Measurements from ENCODE around the gene RCE1. TPM values are rescaled to one million over a fixed set of nuclear protein-coding genes. Genes with fewer than 3 reads are reported as not detected.
"Not testable (repeated sequence)": the region's sequence is repeated elsewhere in the genome, so short reads cannot be mapped to it uniquely, and the experiment has no call there.

Gene RCE1
- total RNA-seq (10 to 100 TPM; 32.2 to 32.9 TPM), polyA plus RNA-seq (10 to 100 TPM; 18.1 to 27.1 (median 18.4) TPM), total RNA-seq (20.4 to 40.3 (median 25.5) reads per million in 6 experiments)

GRCh38 chr11:66842896-66843775, at the start of gene RCE1:
Gene RCE1 (plus strand): TSS chr11:66843441. CDS start chr11:66843456, 15 bp downstream.
- Mint-ChIP-seq H3K27me3 (no peaks in the 10 kb centered on the region), H3K9me3 (no peaks in the 10 kb centered on the region), H3K36me3 (peaks cover 0 to 19% (median 4%) of the 10 kb centered on the region in 3 donors), H3K4me3 (peak within 1 kb of the TSS; percentile 90 to 95 (median 94)), H3K4me1 (peaks cover 28 to 62% (median 45%) of the 10 kb centered on the region in 4 donors), H3K27ac (peak within 1 kb of the TSS; percentile 84 to 97 (median 96))
- POLR2A ChIA-PET: interaction anchor here (0.6 to 4.1 kb wide), 30 partner anchors 9 to 774 kb away, joined by 3 to 35 read pairs (median 3); partner anchors contain the start of genes BRMS1, PC, RBM14 and RBM4B
- DNase-seq (peak; percentile 86 to 95 (median 91)), ATAC-seq (peak; percentile 79 to 86)

GRCh38 chr11:66799815-66800214, 43.4 kb upstream of the RCE1 start:
- ATAC-seq, H3K36me3 Mint-ChIP-seq: not testable (repeated sequence)

GRCh38 chr11:66800720-66801428, 42.4 kb upstream of the RCE1 start:
- DNase-seq: no peak
- ATAC-seq: no peak
- Mint-ChIP-seq H3K4me1 (peaks cover 0 to 27% (median 0%) of the 10 kb centered on the region in 4 donors), H3K36me3 (peaks cover 0 to 3% (median 2%) of the 10 kb centered on the region in 3 donors), H3K27me3 (no peaks in the 10 kb centered on the region), H3K9me3 (no peaks in the 10 kb centered on the region), H3K4me3 (no peak overlapping the region), H3K27ac (peak overlapping the region in 1 of 10 donors; percentile 39)
- POLR2A ChIA-PET: no interaction called here

More at GRCh38 chr11:66799815-66800214, 43.4 kb upstream of the RCE1 start:
- H3K4me1 Mint-ChIP-seq: peaks cover 0 to 27% (median 0%) of the 10 kb centered on the region in 4 donors
- POLR2A ChIA-PET, H3K9me3 Mint-ChIP-seq, DNase-seq, H3K4me3 Mint-ChIP-seq, H3K27me3 Mint-ChIP-seq, H3K27ac Mint-ChIP-seq: not testable (repeated sequence)

- DNase-seq: no peak
- no peak for ATAC-seq
- Mint-ChIP-seq H3K36me3 (peaks cover 0 to 2% (median 0%) of the 10 kb centered on the region in 3 donors), H3K27ac (no peak overlapping the region), H3K27me3 (no peaks in the 10 kb centered on the region), H3K9me3 (no peaks in the 10 kb centered on the region), H3K4me1 (no peaks in the 10 kb centered on the region), H3K4me3 (no peak overlapping the region)
- POLR2A ChIA-PET: no interaction called here
Observed at GRCh38 chr11:66809592-66809991, 33.6 kb upstream of the RCE1 start.

GRCh38 chr11:66810576-66811185, 32.6 kb upstream of the RCE1 start:
- DNase-seq: no peak
- Mint-ChIP-seq H3K36me3 (peaks cover 0 to 2% (median 0%) of the 10 kb centered on the region in 3 donors), H3K4me3 (no peak overlapping the region), H3K4me1 (no peaks in the 10 kb centered on the region), H3K27me3 (no peaks in the 10 kb centered on the region), H3K27ac (no peak overlapping the region), H3K9me3 (no peaks in the 10 kb centered on the region)
- no peak for ATAC-seq
- POLR2A ChIA-PET: no interaction called here

GRCh38 chr11:66814678-66815077, 28.6 kb upstream of the RCE1 start:
- Mint-ChIP-seq H3K27ac (peak overlapping the region in 1 of 10 donors; percentile 19), H3K9me3 (no peaks in the 10 kb centered on the region), H3K36me3 (peaks cover 0 to 2% (median 0%) of the 10 kb centered on the region in 3 donors), H3K4me3 (no peak overlapping the region), H3K4me1 (no peaks in the 10 kb centered on the region), H3K27me3 (no peaks in the 10 kb centered on the region)
- no peak for ATAC-seq
- POLR2A ChIA-PET: interaction anchor here (0.7 kb wide), 1 partner anchor 71 kb away, joined by 3 read pairs; no protein-coding TSS in a partner anchor
- no peak for DNase-seq

GRCh38 chr11:66815646-66816045, 27.6 kb upstream of the RCE1 start:
- POLR2A ChIA-PET: no interaction called here

GRCh38 chr11:66818231-66818955, 24.8 kb upstream of the RCE1 start:
- DNase-seq (no peak), ATAC-seq (no peak)
- H3K4me3 Mint-ChIP-seq: no peak overlapping the region
- H3K27ac Mint-ChIP-seq: no peak overlapping the region
- H3K36me3 Mint-ChIP-seq: peaks cover 0 to 2% (median 0%) of the 10 kb centered on the region in 3 donors
- no peaks in the 10 kb centered on the region for H3K9me3 Mint-ChIP-seq
- H3K4me1 Mint-ChIP-seq: no peaks in the 10 kb centered on the region
- no peaks in the 10 kb centered on the region for H3K27me3 Mint-ChIP-seq
- POLR2A ChIA-PET: interaction anchor here (1.2 kb wide), 1 partner anchor 9 kb away, joined by 4 read pairs; no protein-coding TSS in a partner anchor

More at GRCh38 chr11:66815646-66816045, 27.6 kb upstream of the RCE1 start:
- Mint-ChIP-seq H3K4me1 (no peaks in the 10 kb centered on the region), H3K36me3 (peaks cover 0 to 2% (median 0%) of the 10 kb centered on the region in 3 donors), H3K4me3 (no peak overlapping the region), H3K27ac (no peak overlapping the region), H3K9me3 (no peaks in the 10 kb centered on the region), H3K27me3 (no peaks in the 10 kb centered on the region)
- DNase-seq (no peak), ATAC-seq (no peak)

- no peaks in the 10 kb centered on the region for H3K4me1 Mint-ChIP-seq
- POLR2A ChIA-PET: interaction anchor here (0.7 kb wide), 1 partner anchor 51 kb away, joined by 4 read pairs; no protein-coding TSS in a partner anchor
- no peak overlapping the region for H3K27ac Mint-ChIP-seq
- no peaks in the 10 kb centered on the region for H3K9me3 Mint-ChIP-seq
- H3K27me3 Mint-ChIP-seq: no peaks in the 10 kb centered on the region
- no peak overlapping the region for H3K4me3 Mint-ChIP-seq
- no peak for ATAC-seq
- no peaks in the 10 kb centered on the region for H3K36me3 Mint-ChIP-seq
- DNase-seq: no peak
Observed at GRCh38 chr11:66820381-66820780, 22.9 kb upstream of the RCE1 start.

- Mint-ChIP-seq H3K9me3 (no peaks in the 10 kb centered on the region), H3K4me3 (no peak overlapping the region), H3K27me3 (no peaks in the 10 kb centered on the region), H3K4me1 (no peaks in the 10 kb centered on the region), H3K27ac (no peak overlapping the region), H3K36me3 (no peaks in the 10 kb centered on the region)
- ATAC-seq (no peak), DNase-seq (no peak)
- POLR2A ChIA-PET: interaction anchor here (0.7 kb wide), 1 partner anchor 51 kb away, joined by 4 read pairs; no protein-coding TSS in a partner anchor
Observed at GRCh38 chr11:66820901-66821300, 22.3 kb upstream of the RCE1 start.

- H3K27ac Mint-ChIP-seq: no peak overlapping the region
- no peak for DNase-seq
- H3K4me1 Mint-ChIP-seq: peaks cover 0 to 3% (median under 1%) of the 10 kb centered on the region in 4 donors
- H3K27me3 Mint-ChIP-seq: no peaks in the 10 kb centered on the region
- no peak overlapping the region for H3K4me3 Mint-ChIP-seq
- POLR2A ChIA-PET: interaction anchor here (0.9 to 1.0 kb wide), 2 partner anchors 17 to 28 kb away, joined by 3 to 4 read pairs; no protein-coding TSS in a partner anchor
- no peak for ATAC-seq
- no peaks in the 10 kb centered on the region for H3K9me3 Mint-ChIP-seq
- H3K36me3 Mint-ChIP-seq: peaks cover 0 to 8% (median 0%) of the 10 kb centered on the region in 3 donors
Observed at GRCh38 chr11:66823700-66824099, 19.5 kb upstream of the RCE1 start.

GRCh38 chr11:66824573-66824972, 18.7 kb upstream of the RCE1 start:
- H3K36me3 Mint-ChIP-seq, H3K27me3 Mint-ChIP-seq, H3K27ac Mint-ChIP-seq, ATAC-seq, DNase-seq, H3K4me3 Mint-ChIP-seq, H3K9me3 Mint-ChIP-seq, H3K4me1 Mint-ChIP-seq: not testable (repeated sequence)
- POLR2A ChIA-PET: interaction anchor here (1.0 kb wide), 1 partner anchor 16 kb away, joined by 4 read pairs; no protein-coding TSS in a partner anchor
